ENCODE measurements around the gene NAB1.
A peak's percentile ranks its signal among the peaks of the same experiment; 100 is the strongest.

The NAB1 gene

DNA sequence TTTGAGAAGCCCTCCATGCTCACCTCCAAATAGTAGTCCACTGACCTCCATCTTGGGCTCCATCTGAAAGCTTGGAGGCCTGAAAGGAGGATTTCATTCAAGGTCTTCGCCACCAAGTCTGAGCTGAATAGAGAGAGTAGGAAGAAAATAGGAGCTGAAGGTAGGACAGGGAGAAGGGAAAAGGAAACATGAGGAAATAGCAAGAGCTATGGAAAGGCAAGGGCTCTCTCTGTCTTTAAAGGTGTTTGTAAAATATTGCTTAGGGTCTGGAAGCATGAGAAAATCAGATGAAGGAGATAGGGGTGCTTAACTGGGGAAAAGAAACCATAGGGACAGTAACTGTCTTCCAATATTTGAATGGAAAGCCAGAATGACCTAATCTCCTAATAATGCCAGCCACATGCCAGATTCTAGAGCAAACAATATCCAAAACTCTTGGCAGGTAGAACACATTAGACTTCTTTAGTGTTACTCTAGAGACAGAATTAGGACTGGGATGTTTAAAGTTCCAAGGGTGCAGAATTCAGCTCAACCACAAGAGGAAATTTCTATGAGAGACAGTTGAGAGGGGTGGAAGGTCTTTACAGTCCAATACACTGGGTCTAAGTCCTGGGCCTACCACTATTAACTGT lies 67.4 kb downstream of the NAB1 start:
- DNase-seq: no peak

DNA sequence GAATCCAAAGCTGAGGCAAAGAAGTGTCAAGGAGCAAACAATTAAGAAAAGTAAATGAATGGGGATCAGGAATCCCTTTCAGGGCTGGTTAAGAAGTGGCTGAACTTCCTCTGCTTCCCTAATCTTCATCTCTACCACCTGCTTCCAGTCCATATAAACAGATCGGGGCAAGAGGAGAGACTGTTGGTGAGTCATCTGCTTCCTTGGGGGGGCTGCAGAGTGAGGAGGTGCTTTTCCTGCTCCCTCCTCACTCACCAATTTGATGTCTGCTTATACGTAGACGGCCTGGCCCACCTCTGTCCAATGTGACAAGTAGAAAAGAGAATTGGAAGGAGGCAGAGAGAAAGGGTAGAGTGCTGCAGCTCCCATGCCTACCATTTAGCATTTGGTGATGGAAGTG lies 68.4 kb downstream of the NAB1 start:
- DNase-seq: no peak

DNA sequence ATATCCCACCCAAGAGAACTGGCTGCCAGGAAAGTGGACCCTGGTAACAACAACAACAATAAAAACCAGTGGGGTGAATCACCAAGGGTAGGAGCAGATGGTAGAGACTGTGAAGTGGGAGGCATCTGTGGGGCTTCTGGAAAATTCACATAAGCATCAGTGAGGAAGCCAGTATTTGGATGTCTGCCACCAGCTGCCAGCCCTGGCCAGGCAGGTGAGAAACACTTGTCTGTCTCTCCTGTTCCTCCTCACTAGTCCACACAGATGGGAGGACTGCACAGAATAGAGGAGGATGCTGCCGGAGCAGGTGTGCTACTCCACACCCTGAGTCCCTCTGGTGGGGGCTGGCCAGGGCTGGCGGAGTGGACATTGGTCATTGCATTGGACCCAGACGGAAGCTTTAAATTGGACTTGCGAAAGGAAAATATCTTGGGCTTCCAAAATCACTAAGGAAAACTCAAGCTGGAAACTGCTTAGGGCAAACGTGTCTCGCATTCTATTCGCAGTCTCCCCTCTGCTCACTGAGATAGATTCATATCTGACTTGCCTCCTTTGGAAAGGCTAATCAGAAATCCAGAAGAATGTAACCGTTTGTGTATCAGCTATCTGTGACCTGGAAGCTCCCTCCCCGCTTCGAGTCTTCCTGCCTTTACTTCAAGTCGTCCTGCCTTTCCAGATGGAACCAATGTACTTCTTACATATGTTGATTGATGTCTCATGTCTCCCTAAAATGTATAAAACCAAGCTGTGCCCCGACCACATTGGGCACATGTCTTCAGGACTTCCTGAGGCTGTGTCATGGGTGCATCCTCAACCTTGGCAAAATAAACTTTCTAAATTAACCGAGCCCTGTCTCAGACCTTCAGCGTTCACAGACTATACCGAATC lies 69.1 kb downstream of the NAB1 start:
- no peak for DNase-seq

DNA sequence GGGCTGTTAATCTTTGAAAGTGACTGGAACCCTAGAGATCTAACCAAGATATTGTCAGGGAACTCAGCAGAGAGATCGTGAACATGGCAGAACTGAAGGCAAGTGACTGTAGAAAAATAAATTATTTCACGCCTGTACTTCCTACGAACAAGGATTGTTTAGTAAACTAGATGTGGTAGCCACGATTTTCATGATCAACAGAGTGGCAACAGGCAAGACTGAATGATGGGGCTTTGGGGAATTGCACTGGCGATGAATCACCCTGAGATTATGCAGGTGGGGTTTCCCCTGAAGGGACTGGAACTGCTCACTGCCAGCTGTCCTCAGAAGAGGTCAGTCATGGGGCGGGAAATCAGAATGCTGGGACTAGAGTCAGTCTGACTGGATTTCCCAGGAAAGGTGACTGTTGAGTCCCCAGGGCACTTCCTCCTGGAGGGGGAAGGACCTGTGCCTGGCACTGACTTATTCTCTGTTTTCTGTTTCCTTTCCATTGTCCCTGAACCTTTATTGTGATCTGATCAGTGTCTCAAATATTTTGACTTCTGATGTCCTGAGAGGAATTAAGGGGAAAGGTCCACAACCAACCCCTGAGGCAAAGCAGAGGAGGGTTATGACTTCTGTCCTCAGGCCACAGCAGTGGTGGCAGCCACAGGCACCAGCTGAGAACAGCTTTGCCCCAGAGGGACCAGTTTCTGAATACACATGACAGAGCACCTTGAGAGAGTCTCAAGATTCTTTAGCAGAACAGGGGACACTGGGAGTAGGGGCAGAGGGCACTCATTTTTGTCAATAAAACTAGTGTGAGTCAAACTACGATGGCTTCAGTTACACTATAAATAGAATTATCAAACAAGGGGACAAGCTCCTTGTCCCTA lies 70.0 kb downstream of the NAB1 start:
- DNase-seq: peak; percentile 75

DNA sequence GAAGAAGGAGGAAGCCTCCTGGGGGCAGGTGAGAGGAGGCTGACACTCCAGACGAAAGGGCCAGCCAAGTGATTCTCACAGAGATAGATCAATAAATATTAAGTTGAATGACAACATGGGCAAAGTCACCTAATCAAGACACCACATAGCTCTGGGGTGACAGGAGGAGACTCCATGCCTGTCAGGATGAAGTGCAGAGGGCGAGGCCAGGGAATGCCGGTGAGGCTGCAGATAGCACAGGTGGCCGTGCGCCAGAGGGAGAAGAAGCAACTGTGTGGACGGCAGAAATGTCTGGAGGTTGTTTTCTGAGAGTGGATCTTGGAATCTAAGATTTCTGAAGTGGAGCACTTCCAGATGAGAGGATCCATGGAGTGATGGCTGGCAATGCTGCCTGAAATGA lies 71.4 kb downstream of the NAB1 start:
- DNase-seq: no peak

DNA sequence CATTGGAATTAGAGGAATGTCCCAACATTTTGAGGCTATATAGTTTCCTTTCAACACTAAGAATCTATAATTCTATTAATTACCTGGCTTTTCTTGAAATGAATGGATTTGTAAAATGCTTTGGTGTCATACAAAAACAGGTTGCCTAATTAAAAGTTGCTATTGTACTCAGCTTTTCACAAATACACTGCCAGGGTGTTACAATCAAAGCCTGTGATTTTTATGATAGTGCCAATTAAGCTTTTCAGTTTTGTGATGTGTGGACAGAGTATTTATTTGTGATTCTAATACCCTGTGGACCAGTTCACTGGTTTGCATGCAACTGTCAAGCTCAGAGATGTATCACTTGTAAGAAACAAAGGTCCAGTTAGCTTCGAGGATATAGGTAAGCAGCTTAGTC lies 71.8 kb downstream of the NAB1 start:
- no peak for DNase-seq

DNA sequence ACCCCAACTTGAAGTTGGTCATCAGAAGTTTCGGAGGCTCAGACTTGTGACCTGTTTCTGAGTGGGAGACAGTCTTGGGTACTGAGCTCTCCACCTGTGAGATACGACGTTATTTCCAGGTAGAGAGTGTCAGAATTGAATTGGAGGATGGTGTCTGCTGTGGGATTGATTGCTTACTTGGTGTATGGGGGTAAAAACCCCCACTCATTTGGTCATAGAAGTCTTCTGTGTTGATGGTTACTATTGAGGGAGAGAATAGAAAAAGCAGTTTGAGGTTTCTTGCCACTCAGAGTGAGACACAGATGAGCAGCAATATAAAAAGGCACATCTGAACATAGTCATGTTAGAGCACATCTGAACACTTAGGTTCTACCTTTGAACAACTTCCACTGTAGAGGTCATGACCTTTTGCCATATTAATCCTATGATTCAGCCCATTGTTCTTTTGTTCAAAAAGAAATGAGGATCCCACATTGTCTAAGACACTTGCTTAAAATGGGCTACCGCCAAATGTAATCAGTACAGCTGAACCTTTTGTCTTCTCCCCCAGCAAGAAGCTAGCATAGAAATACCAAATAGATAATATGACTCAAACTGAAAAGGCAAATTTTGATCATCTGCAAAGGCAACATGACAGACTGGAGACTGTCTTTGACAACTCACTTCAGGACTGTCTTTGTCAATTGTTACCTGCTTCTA lies 73.3 kb downstream of the NAB1 start:
- peak; percentile 8 for DNase-seq

DNA sequence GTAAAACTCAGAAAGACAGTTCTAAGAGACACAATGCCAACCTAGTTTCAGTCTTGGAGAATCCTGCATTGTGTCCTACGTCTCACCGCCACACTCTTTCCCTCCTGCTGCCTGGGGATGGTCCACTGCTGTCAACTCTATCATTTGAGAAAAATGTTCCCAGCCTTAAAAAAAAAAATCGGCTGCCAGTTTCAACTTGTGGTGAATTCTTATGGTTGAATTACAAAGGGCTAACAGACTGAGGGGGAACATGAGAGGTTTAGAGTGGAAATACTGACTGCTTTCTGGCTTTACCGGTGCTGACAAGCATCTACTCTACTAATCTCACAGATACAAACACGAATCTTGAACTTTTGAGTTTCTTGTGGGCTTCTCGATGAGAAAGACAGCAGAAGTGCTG lies 74.0 kb downstream of the NAB1 start:
- no peak for DNase-seq

DNA sequence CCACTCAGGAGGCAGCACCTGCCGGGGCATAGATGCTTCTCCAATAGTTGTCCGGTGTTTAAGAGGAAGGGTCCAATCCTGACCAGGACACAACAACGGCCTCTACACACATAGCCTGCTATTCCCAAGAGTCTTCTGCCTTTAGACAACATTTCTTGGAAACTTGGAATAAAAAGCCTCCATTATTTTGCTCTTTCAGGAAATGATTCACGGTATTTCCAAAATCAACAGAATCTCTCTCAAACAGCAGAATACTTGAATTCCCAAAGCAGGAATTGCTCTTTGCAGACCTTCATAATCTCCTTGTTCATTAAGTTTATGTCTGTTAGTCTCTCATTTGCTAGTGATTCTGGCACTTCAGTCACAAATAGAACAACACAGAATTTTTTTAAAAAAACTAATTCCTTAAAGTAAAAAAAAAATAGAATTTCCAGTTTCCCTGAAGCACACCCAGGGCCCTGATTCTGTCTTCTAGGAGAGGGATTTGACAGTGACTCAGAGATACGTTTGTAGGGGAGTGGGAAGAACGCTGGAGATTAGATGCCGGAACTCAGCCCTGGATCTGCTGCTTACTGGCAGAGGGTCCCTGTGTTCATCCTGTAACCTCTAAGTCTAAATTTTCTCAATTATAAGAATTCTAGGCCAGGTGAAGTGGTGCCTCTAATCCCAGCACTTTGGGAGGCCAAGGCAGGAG lies 74.7 kb downstream of the NAB1 start:
- DNase-seq: no peak

DNA sequence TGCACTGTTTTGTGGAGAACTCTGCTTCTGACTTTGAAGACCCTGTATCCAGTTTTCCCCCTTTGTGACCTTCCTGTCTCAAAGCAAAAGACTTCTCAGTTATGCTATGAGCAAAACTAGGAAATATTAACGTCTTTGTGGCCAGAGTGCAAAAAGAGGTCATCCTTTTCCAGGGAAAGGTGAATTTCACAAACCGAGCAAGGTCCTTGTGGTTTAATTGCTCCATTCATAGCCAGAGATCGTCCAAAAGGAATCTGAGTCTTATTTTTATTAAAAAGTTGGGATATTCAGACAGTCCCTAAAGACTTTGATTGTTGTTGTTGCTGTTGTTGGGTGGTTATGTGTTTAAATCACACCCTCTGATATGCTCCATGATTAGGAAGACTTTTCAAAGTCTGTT lies 77.4 kb downstream of the NAB1 start:
- no peak for DNase-seq

DNA sequence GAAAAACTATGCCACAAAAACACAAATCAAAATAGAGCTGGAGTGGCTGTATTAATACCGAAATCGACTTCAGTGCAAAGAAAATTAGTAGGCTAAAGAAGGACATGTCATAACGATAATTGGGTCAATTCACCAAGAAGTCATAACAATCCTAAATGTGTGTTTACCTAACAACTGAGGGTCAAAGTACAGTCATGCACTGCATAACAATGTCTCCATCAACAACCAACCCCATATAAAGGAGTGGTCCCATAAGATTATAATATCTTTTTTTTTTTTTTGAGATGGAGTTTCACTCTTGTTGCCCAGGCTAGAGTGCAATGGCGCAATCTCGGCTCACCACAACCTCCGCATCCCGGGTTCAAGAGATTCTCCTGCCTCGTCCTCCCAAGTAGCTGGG lies 87.5 kb downstream of the NAB1 start:
- no peak for DNase-seq

DNA sequence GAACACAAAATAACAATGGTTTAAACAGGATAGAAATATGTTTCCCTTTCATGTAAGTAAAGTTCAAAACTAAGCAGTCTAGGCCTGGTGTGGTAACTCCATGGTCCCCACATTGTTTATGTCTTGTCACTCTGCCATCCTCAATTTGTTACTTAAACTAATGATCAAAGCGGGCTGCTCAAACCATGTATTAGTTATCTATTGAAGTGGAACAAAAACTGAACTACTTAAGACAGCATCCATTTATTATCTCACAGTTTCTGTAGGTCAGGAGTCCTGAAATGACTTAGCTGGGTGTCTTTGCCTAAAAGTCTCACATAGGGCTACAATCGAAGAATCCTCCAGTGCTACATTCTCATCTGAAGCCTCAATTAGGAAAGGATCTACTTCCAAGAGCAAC lies 91.6 kb downstream of the NAB1 start:
- no peak for DNase-seq
